GM18907 (cell line): ENCODE data around the gene DNAJA4.

ENCODE experiments used
- ATAC-seq: cut with Tn5 transposase; IDR thresholded peaks from one replicate; pipeline ENCODE4 v1.9.1; 2021; ENCODE audit warnings: mild to moderate bottlenecking, moderate library complexity; ENCODE audit not compliant: unreplicated experiment

Gene DNAJA4

GRCh38 chr15:78264304-78265136 is at the start of gene DNAJA4:
Gene DNAJA4, plus strand, starts transcription at chr15:78264562. Its CDS starts 202 bp downstream, at chr15:78264764.
- no peak for ATAC-seq

- no peak for ATAC-seq
Observed at GRCh38 chr15:78216276-78217104, 47.9 kb upstream of the DNAJA4 start.

DNA sequence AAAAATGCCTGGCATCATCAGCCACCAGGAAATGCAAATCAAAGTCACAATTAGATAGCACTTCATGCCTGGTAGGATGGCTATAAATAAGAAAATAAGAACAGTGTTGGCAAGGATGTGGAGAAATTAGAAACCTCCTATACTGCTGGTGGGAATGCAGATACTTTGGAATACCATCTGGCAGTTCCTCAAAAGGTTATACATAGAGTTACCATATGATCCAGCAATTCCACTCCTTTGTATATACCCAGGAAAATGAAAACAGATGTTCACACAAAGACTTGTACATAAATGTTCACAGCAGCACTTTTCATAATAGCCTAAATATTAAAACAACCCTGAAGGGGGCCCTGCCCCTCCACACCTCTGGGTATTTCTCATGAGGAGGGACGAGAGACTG is 43.6 kb upstream of the DNAJA4 start:
- ATAC-seq: no peak

- no peak for ATAC-seq
Observed at GRCh38 chr15:78222745-78223395, 41.5 kb upstream of the DNAJA4 start.

DNA sequence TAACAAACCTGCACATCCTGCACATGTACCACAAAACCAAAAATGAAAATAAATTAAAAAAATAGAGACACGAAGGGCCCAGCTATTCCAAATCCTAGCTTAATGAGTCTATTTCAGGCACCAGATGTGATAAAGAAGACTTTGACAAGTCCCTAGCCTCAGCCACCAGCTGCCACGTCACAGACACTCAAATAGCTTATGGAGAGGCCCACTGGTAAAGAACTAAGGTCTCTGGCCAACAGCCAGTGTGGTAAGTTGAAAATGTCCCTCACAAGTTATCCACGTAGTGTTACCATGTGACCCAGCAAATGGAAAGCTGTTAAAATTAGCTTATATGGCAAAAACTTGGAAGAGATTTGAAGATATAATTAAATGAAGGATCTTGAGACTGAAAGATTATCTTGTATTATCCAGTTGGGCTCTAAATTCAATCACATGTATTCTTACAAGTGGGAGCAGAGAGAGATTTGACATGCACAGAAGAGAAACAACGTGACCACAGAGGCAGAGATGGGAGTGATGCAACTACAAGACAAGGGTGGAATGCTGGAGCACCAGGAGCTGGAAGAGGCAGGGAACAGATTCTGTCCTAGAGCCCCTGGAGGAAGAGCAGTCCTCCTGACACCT is 40.9 kb upstream of the DNAJA4 start:
- ATAC-seq: no peak

- ATAC-seq: no peak
Observed at GRCh38 chr15:78224023-78224411, 40.3 kb upstream of the DNAJA4 start.

DNA sequence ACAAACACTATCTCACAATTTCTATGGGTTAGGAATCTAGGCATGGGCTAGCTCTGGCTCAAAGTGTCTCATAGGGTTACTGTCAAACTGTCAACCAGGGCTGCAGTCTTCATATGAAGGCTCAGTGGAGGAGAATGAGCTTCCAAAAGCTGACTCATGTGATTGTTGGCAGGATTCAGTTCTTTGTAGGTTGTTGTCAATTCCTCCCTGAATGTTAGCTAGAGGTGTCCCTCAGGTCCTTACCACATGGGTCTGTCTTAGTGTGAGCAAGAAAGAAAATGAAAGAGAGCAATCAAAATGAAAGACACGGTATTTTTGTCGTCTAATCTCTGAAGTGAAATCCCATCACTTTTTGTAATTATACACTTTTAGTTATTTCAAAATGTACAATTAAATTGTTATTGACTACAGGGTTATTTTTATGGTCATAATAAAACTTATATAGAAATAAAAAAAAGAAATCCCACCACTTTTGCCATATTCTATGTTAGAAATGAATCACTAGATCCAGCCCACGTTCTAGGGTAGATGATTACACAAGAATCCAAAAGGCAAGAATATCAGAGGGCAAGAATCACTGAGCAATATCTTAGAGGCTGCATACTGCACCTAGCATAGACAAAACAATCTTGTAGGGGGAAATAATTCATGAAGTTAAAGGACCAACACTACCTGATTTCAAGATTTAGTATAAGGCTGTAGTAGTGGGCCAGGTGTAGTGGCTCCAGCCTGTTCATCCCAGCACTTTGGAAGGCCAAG is 38.4 kb upstream of the DNAJA4 start:
- ATAC-seq: peak; percentile 51

- no peak for ATAC-seq
Observed at GRCh38 chr15:78228356-78228996, 35.9 kb upstream of the DNAJA4 start.

DNA sequence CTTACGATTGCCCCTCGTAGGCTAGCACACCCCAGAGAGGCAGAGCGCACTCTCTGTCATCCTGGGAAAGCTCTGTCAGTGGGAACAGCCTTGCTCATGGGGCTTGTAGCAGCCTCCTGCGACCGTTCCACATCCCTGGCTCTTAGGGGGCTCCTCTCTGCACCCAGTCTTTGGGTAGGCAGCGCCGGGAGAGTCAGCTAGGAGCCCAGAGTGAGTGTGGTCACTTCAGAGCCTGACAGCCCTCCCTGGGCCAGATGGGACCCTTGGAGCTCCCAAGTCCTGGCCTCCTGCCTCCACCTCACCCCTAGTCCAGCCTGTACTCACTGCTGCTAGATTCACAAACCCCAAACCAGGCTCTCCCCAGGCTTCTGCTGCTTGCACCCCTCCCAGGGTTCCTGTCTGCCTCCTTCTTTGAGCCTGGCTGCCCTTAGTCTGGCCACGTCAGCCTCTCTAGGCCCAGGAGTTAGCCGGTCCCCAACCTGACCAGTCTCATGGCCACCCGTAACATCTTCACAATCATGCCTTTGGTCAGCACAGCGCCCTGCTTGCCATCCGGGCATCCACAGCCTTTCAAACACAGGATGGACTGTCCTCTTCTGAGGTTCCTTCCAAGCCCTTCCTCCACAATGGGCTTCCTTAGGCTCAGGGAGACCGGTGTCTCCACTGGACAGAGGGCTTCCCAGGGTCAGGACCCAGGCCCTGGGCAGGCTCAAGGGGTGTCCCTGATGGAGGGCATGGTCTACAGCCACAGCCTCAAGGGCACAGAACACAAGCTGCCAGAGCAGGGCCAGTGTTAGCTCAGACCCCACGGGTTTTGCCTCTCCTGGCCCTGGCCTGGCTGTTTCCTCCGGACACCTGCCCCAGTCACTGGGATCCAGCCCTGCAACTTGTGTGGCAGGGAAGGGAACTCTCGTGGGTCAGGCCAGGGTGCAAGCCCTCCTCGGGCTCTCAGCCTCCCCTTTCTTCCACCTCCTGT is 34.6 kb upstream of the DNAJA4 start:
- ATAC-seq: no peak

GRCh38 chr15:78232951-78233350 is 31.4 kb upstream of the DNAJA4 start:
- no peak for ATAC-seq

- no peak for ATAC-seq
Observed at GRCh38 chr15:78233496-78233895, 30.9 kb upstream of the DNAJA4 start.

GRCh38 chr15:78234515-78235040 is 29.8 kb upstream of the DNAJA4 start, which contains the start of gene ACSBG1:
Gene ACSBG1, minus strand, starts transcription at chr15:78234565. Its CDS starts 64 bp downstream, at chr15:78234501.
- ATAC-seq: no peak

- ATAC-seq: no peak
Observed at GRCh38 chr15:78236491-78236890, 27.9 kb upstream of the DNAJA4 start.

- ATAC-seq: no peak
Observed at GRCh38 chr15:78237146-78237545, 27.2 kb upstream of the DNAJA4 start.

GRCh38 chr15:78239811-78240210 is 24.6 kb upstream of the DNAJA4 start:
- ATAC-seq: no peak

- peak; percentile 46 for ATAC-seq
Observed at GRCh38 chr15:78241017-78241416, 23.3 kb upstream of the DNAJA4 start.

GRCh38 chr15:78242128-78242527 is 22.2 kb upstream of the DNAJA4 start:
- no peak for ATAC-seq

DNA sequence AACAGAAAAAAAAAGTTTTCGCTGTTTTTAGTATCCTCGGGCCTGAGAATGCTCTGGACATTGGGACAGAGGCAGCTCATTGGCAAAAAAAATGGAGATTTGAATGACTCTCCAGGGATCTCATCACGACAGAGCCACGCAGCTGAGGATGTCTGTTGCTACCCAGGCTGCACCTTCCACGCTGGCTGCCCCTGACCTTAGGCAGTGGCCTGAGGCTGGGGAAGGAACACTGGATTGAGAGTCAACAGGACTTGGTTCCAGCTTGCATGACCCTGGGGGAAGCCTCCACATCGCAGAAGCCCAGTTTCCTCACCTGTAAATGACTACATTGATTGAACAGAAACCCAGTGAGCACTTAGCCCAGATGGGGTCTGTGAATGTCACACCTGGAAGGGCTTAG is 21.3 kb upstream of the DNAJA4 start:
- no peak for ATAC-seq
